UCSD-AML1 (cell line): ENCODE measurements around the gene ZNFX1.

Experiments
- DNase-seq: peaks from one replicate; lab custom pipeline; 2025; ENCODE audit not compliant: unreplicated experiment; lab: John Stamatoyannopoulos, UW

Gene ZNFX1

GRCh38 chr20:49279677-49280462 lies 2.0 kb upstream of the ZNFX1 start:
- no peak for DNase-seq

DNA sequence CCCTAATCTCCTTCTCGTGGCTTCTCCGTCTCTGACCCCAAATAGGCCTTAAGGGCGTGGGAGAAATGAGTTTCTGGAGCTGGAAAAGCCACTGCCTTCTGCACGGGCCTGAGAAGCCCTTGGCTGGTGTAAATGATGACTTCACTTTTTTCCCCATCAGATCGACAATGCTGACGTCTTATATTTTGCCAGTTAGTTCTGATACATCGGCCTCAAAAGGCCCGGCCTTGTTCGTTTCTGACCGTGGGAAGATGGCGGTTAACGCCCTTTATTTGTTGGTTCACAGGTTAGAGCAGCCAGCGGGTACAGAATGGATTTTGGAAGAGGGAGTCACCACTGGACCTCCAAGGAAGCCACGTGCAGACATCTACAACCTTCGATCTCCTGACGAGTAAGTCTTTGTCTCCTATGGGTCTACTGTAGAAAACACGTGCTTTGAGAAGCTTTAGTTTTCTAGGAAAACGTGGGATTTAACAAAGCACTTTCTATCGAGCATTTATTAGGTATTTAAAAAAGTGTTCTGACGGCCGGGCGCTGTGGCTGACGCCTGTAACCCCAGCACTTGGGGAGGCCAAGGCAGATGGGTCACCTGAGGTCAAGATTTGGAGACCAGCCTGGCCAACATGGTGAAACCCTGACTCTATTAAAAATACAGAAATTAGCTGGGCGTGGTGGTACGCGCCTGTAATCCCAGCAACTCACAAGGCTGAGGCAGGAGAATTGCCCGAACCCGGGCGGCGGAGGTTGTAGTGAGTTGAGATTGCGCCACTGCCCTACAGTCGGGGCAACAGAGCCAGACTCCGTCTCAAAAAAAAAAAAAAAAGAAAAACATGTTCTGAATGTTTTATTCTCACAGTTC lies 1.2 kb upstream of the ZNFX1 start:
- no peak for DNase-seq

DNA sequence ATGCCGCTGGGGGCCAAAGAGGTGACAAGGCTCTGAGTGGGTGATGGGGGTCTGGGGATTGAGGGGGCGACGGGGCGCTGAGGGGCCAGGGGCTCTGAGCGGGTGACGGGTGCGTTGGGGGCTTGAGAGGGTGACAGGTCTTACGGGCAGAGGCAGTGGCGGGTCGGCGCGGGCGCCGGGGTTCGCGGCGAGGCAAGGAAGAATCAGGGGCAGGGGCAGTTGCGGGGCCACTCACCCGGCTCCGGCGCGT lies 146 bp downstream of the ZNFX1 start:
- DNase-seq, result no peak

GRCh38 chr20:49276961-49277785 lies 684 bp downstream of the ZNFX1 start:
- no peak for DNase-seq

- no peak for DNase-seq
These were observed 1.5 kb downstream of the ZNFX1 start for GRCh38 chr20:49276161-49276960.

GRCh38 chr20:49275636-49276035 lies 2.2 kb downstream of the ZNFX1 start:
- DNase-seq, result no peak

GRCh38 chr20:49275216-49275615 lies 2.6 kb downstream of the ZNFX1 start:
- no peak for DNase-seq

DNA sequence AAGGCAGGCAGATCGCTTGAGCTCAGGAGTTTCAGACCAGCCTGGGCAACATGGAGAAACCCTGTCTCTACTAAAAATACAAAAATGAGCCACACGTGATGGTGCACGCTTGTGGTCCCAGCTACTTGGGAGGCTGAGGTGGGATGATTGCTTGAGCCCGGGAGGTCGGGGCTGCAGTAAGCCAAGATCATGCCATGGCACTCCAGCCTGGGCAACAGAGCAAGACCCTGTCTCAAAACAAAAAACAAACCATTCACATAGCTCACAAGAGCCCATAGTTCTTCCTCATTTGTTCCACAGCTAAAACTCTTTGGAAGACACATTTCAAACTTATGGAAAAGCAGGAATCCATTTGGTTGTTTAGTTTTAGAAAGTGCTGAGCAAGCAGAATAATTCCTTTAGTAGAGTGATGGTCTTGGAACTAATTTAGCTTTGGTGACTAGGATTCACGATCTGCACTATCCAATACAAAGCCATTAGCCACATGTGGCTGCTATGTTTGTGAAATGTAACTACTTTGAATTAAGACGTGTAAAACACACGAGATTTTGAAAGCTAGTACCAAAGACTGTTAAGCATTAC lies 4.1 kb downstream of the ZNFX1 start:
- DNase-seq, result no peak

GRCh38 chr20:49272654-49273053 lies 5.2 kb downstream of the ZNFX1 start:
- no peak for DNase-seq

DNA sequence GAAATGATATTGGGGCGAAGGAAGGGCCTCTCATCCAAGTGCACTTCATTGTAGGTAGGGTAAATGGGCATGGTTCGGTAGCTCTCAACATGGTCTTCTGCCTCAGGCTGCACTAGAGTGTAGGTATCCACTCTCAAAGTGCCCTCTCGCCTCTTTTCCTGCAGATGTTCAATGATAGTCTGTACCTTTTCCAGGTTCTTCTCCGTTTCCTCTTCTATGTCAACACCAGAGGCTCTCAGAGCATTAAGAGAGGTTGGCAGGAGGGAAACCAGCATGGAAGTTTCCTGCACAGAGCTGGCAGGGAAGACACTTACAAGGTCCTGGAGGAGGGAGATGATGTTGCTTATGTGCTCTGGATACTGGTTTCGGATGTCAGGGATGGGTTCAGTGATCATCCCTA lies 7.1 kb downstream of the ZNFX1 start:
- no peak for DNase-seq

DNA sequence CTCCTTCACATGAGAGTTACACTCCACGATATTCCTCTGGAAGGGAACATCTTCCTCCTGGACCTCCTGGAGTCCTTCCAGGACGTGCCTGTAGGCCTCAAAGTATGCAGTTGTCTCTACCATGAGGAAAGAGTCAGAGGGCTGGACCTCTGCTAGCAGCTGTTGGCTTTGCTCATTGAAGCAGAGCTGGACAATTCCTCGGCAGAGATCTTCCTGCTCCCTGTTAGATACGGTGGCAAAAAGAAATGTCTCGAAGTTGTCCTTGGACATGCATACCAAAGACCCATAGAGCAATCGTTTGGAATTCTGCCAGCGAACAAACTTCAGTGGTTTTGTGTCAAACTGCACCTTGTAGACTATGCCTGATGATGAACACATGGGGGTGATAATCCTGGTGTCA lies 7.7 kb downstream of the ZNFX1 start:
- no peak for DNase-seq

DNA sequence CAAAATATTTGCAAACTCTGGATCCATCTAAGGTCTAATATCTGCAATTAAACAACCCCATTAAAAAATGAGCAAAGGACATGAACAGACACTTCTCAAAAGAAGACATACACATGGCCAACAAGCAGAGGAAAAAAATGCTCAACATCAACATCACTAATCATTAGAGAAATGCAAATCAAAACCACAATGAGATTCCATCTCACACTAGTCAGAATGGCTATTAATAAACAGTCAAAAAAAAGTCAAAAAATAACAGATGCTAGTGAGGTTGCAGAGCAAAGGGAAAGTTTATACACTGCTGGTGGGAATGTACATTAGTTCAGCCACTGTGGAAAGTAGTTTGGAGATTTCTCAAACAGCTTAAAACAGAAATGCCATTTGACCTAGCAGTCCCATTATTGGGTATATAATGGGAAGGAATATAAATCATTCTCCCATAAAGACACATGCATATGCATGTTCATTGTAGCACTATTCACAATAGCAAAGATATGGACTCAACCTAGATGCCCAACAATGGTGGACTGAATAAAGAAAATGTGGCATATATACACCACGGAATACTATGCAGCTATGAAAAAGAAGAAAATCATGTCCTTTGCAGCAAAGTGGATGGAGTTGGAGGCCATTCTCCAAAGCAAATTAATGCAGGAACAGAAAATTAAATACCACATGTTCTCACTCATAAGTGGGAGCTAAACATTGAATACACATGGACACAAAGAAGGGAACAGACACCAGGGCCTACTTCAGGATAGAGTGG lies 9.1 kb downstream of the ZNFX1 start:
- DNase-seq, result no peak

- no peak for DNase-seq
These were observed 10.5 kb downstream of the ZNFX1 start for GRCh38 chr20:49267327-49267726.

GRCh38 chr20:49262444-49262843 lies 15.4 kb downstream of the ZNFX1 start:
- DNase-seq, result no peak

DNA sequence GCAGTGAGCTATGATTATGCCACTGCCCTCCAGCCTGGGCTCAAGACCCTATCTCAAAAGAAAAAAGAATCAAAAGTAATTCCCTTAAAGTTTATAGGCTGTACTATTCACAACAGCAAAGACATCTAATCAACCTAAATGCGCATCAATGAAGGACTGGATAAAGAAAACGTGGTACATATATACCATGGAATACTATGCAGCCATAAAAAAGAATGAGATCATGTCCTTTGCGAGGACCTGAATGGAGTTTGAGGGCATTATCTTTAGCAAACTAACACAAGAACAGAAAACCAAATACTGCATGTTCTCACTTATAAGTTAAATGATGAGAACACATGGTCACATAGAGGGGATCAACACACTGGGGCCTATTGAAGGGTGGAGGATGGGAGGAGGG lies 16.7 kb downstream of the ZNFX1 start:
- no peak for DNase-seq

GRCh38 chr20:49260218-49260617 lies 17.6 kb downstream of the ZNFX1 start:
- no peak for DNase-seq

DNA sequence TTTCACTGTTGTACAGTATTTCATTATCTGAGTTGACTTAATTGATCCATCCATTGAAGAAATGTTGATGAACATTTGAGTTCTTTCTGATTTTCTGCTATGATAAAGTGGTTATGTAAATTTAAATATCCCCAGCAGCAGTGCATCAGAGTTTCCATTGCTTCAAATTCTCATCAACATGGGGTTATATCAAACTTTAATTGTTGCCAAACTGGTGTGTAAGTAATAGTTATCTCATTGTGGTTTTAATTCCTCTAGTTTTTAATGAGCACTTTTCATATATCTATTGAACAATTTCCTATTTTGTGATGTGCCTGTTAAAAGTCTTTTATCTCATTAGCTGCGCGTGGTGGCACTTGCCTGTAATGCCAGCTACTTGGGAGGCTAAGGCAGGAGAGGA lies 18.1 kb downstream of the ZNFX1 start:
- DNase-seq, result no peak

GRCh38 chr20:49259284-49259683 lies 18.6 kb downstream of the ZNFX1 start:
- no peak for DNase-seq

- DNase-seq, result no peak
These were observed 21.6 kb downstream of the ZNFX1 start for GRCh38 chr20:49256261-49256660.
